ENCODE data around the gene VPS37D.

DNA sequence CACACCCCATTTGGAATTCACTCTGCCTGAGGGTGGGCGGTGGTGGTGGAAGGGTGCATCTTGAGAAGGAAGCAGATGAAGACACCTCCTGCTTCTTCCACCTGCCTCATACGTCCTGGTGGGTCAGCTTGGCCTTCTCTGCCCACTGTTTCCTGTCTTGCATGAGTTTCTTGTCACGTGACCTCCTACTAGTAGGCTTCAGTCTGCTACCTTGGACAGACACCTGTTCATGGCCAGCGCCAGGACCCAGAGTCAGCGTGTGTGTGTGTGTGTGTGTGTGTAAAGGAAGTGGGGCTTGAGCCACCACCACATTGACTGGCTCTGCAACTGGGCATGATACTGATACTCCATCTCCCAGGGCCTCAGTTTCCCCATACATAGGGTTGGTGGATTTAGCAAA lies 17.1 kb upstream of the VPS37D start:
- TF ChIP-seq, protein P1, sequence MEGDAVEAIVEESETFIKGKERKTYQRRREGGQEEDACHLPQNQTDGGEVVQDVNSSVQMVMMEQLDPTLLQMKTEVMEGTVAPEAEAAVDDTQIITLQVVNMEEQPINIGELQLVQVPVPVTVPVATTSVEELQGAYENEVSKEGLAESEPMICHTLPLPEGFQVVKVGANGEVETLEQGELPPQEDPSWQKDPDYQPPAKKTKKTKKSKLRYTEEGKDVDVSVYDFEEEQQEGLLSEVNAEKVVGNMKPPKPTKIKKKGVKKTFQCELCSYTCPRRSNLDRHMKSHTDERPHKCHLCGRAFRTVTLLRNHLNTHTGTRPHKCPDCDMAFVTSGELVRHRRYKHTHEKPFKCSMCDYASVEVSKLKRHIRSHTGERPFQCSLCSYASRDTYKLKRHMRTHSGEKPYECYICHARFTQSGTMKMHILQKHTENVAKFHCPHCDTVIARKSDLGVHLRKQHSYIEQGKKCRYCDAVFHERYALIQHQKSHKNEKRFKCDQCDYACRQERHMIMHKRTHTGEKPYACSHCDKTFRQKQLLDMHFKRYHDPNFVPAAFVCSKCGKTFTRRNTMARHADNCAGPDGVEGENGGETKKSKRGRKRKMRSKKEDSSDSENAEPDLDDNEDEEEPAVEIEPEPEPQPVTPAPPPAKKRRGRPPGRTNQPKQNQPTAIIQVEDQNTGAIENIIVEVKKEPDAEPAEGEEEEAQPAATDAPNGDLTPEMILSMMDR (IDR thresholded peaks at IDR 0.05; ENCODE audit: low read length), result no peak
- TF ChIP-seq EZH2 (optimal IDR thresholded peaks at IDR 0.05; ENCODE audit: low read depth, low read length) (no peak), EZH2phosphoT487 (IDR thresholded peaks at IDR 0.05; ENCODE audit: low read length) (no peak)
